ENCODE data around the gene ZNF621. TPM values are rescaled to one million over a fixed set of nuclear protein-coding genes. Genes with fewer than 3 reads are reported as not detected.

The ZNF621 gene
- total and polyA plus RNA-seq, 2 of the 8 experiments (the other 6 are each of a cell fraction or from before 2014, with no cell fraction given) = 10.9 to 15.4 TPM

GRCh38 chr3:40505599-40506462 lies 18.9 kb upstream of the ZNF621 start, which contains the start of gene ZNF620 (continued):
- TF ChIP-seq SIN3A (conservative IDR thresholded peaks at IDR 0.05 in 1 of 2, IDR thresholded peaks at IDR 0.05 in 1 of 2; ENCODE audit: low read depth in 1 of 2, low read length in 2 of 2) (peak in 1 of 2 experiments; percentile 12; a peak in 1 of 4 replicates), BRCA1 (IDR thresholded peaks at IDR 0.05; ENCODE audit: low read depth, low read length) (no peak), POU5F1 (IDR thresholded peaks at IDR 0.05; ENCODE audit: low read depth, low read length) (no peak), FOSL1 (IDR thresholded peaks at IDR 0.05; ENCODE audit: insufficient read depth, low read depth, low read length) (no peak), RBBP5 (IDR thresholded peaks at IDR 0.05; ENCODE audit: borderline replicate concordance, low read depth, low read length) (peak; percentile 83; the same call in 1 of the 2 replicates), CREB1 (IDR thresholded peaks at IDR 0.05) (peak; percentile 78), CBX8 (IDR thresholded peaks at IDR 0.05; ENCODE audit: borderline replicate concordance, low read depth, low read length) (no peak), YY1 (IDR thresholded peaks at IDR 0.05; ENCODE audit: low read depth, low read length) (peak; percentile 48; the same call in 1 of the 2 replicates), TAF1 (IDR thresholded peaks at IDR 0.05; ENCODE audit: low read depth, low read length) (peak; percentile 83; the same call in 1 of the 2 replicates), ZNF274 (IDR thresholded peaks at IDR 0.05; ENCODE audit: borderline replicate concordance, extremely low read depth, low read length) (no peak), SIX5 (IDR thresholded peaks at IDR 0.05; ENCODE audit: low read depth, low read length) (no peak), POLR2A (IDR thresholded peaks at IDR 0.05; ENCODE audit: control extremely low read depth in 1 of 2, low read depth in 2 of 2, low read length in 2 of 2) (peak; percentile 46 to 77; a peak in 2 of 3 replicates), JUN (IDR thresholded peaks at IDR 0.05; ENCODE audit: low read depth, low read length) (no peak), CTCF (IDR thresholded peaks at IDR 0.05; ENCODE audit: control extremely low read depth in 1 of 3, insufficient read depth in 1 of 3, low read depth in 1 of 3, low read length in 3 of 3) (peak; percentile 32 to 47 (median 45)), SP1 (IDR thresholded peaks at IDR 0.05; ENCODE audit: low read depth, low read length) (no peak), NRF1 (IDR thresholded peaks at IDR 0.05; ENCODE audit: low read depth, low read length) (peak; percentile 44; the same call in 1 of the 2 replicates), SP4 (IDR thresholded peaks at IDR 0.05; ENCODE audit: low read length) (no peak), PHF8 (conservative IDR thresholded peaks at IDR 0.05; ENCODE audit: low read depth, low read length) (peak; percentile 69), TBP (IDR thresholded peaks at IDR 0.05; ENCODE audit: low read depth, low read length) (peak; percentile 52), HDAC2 (IDR thresholded peaks at IDR 0.05; ENCODE audit: borderline replicate concordance in 1 of 2, low read depth in 2 of 2, low read length in 2 of 2) (peak; percentile 38 to 91; a peak in 3 of 4 replicates)
- TF ChIP-seq, protein P1, sequence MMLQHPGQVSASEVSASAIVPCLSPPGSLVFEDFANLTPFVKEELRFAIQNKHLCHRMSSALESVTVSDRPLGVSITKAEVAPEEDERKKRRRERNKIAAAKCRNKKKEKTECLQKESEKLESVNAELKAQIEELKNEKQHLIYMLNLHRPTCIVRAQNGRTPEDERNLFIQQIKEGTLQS (IDR thresholded peaks at IDR 0.05; ENCODE audit: insufficient read depth, low read depth, low read length) = no peak

All from H1 (cell line).